HG03060 (cell line): ENCODE measurements around the gene PDZK1IP1.
"Not testable (repeated sequence)": the region's sequence is repeated elsewhere in the genome, so short reads cannot be mapped to it uniquely, and the experiment has no call there.

Experiments used
- ATAC-seq: cut with Tn5 transposase; IDR thresholded peaks from one replicate; pipeline ENCODE4 v1.9.1; 2021; ENCODE audit warnings: low read depth, moderate number of reproducible peaks; ENCODE audit not compliant: unreplicated experiment

Gene PDZK1IP1

DNA sequence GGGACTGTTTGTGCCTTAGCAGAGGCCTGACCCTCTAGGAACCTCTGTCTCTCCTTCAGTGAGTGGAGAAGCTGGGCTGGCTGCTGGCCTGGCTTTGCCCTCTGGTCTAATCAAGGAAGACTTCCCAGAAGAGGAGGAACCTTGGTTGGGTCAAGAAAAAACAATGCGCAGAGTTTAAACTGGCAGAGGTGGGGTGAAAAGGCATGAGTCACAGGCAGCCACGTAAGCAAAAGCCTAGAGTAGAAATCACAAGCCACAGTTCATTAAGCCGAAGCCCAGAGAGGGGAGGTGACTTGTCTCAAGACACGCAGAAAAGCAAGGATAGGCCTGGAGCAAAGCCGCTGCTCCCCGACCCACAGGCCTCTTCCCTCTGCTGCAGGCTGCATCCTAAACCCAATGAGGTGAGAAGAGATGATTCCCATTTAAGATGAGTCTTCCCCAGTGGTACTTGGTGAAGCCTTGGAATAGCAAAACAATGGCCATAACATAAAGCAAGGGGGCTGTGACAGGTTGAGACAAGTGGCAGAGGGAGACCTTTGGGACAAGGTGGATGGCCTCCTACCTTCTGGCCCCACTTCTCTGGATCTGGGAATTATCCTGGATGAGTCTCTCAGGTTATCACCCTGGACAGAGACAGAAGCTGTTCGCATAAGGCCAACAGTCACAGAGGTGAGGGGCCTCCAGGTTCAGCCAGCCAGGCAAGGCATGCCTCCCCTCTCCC, 7.7 kb downstream of the PDZK1IP1 start:
- ATAC-seq: no peak

DNA sequence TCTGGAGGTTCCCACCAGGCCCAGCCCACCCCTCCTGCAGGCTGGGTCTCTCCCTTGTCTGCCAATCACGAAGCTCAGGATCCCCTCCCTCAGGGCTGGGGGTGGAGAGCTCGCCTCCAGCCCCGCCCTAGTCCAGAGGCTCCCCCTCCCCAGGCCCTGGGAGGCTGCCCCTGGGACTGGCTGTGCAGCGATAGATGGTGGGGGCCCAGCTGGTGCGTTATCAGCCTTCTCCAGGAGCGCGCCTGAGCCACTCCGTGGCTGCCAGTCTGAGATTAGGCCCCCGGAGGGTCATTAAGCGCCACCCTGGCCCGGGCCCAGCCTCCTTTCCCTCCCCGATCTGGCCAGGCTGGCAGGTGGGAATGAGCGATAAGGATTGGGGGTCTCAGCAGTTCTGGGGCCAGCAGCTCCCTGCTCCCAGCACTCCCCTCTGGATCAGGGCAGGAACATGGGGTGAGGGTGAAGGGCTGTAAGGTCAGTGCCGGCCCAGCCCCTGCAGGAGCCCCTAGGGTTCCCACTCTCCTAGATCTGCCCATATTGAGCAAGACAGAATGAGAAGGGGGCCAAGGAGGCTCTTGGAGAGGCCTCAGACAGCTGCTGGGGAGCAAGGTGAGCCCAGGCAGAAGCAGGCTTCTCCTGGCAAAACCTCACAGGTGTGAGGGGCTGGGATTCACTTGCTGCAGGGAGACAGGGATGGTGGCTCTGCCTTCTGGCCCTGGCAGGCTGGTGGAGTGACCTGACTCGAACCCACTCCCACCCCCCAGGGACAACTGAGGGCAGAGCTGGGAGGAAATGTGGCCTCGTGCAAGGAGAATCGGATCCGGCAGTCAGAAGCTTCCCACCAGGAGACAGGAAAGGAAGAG, 8.5 kb downstream of the PDZK1IP1 start:
- ATAC-seq: no peak

DNA sequence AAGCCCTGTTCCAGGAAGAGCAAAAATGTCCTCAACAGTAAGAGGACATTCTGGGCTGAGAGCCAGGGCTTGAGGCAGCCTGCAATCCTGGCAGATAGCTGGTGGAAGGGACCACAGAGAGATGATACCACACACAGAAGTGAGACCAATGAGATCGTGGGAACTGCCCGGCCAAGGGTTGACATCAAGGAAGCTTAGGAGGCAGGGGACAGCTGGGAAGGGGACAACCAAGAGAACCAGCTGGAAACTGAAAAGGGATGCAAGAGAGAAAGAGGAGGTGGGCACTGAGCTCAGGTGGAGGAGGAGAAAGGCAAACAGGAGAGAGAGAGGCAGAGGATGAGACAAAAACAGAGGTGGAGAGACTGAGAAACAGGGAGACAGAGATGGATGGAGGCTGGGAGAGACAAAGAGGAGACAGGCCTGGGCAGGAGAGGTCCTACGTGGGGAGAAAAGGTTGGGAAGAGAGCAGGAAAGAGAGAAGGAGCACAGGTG, 9.2 kb downstream of the PDZK1IP1 start:
- no peak for ATAC-seq

DNA sequence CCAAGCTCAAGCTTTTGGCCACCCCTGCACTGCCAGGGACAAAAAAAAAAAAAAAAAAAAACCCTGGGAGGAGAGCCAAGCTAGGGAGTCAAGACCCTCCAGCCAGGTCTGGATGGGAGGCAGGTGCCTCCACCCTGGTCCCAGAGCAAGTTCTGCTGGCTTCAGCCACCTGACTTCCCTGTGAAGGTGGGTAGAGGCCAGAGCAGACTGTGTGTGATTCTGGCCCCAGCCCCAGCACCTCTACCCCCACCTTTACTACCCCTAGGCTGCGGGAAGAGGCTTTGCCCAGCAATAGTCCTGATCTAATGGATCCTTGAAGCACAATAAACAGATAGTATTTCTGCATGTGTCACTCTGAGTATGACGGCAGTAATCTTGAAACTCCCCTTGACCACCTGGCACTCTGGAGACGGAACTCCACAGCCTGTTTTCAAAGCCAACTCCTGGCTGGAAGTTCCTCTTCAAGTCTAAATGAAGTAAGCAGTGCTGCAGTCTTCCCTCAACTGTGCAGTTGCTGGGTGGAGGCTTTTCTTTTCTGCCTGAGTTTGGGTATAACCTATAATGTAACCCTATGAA, 9.8 kb downstream of the PDZK1IP1 start:
- no peak for ATAC-seq

DNA sequence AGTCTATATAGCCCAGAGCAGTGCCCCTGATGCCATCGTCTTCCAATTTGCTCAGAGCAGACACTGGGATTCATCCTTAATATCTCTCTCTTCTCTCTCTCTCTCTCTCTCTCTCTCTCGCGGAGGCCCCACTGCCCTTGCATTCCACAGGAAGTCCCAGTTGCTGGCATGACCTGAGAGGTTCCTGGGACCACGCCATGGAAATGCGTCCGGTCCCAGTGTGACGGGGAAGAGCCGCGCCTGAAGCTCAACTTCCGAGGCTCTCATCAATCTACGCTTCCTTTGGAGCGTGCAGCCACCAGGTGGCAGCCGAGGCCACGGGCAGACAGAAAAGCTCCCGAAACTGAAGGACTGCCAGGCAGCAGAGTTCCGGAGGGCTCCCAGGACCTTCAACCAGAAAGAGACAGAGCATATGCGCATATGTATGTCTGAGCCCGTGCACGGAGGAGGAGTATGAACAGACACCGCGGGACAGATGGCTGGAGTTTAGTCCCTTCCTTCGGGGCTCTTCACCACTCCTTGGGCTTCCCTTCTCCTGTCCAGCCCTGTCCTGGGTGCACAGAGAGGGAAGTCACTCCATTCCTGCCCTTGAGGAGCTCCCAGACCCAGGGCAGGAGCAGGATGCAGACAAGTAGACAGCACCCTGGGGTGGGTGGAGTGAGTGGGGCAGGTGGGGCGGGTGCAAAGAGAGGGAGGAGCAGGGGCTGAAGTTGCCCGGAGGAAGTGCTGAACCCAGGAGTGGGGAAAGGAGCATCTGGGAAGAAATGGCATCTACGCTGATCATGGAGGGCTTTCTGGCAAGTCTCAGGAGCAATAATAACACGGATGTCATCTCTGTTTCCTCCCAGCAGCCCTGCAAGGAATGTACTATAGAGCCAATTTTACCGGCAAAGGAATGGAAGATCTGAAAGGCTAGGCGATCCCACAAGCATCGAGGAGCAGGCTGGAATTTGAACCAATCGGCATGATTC, 10.5 kb downstream of the PDZK1IP1 start:
- ATAC-seq: peak; percentile 64

DNA sequence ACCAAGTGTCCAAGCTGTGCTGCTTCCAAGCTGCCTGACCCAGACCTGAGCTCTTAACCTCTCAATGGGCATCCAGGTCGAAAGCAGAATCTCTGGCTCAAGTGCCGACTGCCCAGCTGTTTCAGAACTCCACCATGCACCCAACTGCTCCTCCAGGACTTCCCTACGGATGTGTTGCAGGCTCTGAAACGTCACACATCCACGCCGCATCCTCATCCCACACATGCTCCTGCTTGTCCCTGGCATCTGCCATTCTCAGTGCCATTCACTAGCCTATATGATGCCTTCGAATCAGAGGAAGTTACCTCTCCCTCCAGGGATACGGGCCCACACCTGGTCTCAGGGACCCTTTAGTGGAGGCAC, 11.2 kb downstream of the PDZK1IP1 start:
- no peak for ATAC-seq

DNA sequence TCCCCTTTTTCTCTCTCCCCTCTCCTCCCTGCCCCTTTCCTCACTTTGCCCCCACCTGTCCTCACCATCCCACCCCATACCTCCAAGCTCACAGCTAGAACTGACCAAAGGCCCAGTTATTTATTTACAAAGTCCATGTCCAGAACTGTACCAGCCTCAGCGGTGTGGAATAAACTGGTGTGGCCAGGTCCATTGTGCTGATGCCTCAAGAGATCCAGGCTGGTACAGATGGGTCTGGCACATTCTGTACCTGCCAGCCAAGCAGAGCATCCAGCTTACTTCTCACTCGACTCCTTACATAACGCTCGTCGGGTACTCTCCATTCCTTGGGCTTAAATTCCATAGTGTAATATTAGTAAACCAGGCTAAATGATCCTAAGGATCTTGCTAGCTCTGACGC, 11.8 kb downstream of the PDZK1IP1 start:
- ATAC-seq: no peak

DNA sequence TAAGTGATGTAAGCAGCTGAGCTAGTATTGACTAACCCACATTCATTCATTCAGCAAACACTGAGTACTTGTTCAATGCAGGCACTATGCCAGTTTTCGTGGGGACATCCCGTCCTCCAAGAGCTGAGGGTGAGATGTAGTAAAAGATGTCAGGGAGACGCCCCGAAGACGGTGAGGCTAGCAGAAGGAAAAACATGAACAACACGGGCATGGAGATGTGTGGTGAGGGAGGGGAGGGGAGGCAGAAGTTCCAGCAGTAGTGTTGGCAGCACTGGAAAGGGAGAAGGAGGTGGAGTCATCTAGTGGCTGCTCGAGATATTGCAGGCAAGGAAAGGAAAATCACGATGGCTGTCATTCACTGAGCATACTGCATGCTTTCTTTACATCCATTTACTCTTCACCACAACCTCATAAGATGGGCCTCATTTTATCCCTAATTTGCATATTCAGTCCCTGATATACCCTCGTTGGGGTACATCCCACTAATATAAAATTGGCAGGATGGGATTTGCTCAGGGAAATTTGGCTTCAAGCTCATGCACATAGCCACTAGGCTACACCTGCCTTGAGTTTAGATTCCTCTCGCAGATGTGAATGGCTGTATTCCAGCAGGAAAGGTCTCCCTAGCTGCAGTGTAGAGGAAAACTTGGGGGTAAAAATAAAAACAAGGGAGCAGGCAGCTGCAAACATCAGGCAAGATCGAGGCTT, 14.5 kb downstream of the PDZK1IP1 start:
- no peak for ATAC-seq

DNA sequence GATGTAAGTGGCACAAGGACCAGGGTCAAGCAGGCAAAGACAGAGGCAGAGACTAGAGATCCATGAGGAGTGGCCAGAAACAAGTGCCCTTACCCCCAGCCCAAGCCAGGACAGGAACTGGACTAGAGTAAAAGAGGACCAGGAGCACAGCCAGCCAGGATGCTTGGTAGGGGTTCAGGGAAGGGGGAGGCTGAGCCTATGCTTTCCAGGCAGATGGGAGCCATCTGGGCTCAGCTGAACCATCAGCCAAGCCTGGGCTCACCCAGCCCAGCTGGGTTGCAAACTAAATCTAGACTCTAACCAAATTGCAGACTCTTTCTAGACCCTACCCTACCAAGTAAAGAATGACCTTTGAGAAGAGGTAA, 15.2 kb downstream of the PDZK1IP1 start:
- no peak for ATAC-seq

DNA sequence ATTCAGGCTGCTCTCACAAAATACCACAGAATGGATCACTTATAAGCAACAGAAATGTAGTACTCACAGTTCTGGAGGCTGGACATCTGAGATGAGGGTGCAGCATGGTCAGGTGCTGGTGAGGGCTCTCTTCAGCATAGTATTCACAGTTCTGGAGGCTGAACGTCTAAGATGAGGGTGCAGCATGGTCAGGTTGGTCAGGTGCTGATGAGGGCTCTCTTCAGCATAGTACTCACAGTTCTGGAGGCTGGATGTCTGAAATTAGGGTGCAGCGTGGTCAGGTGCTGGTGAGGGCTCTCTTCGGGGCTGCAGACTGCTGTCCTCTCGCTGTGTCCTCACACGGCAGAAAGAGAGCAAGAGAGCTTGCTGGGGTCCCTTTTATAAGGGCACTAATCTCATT, 17.1 kb downstream of the PDZK1IP1 start:
- ATAC-seq: no peak

DNA sequence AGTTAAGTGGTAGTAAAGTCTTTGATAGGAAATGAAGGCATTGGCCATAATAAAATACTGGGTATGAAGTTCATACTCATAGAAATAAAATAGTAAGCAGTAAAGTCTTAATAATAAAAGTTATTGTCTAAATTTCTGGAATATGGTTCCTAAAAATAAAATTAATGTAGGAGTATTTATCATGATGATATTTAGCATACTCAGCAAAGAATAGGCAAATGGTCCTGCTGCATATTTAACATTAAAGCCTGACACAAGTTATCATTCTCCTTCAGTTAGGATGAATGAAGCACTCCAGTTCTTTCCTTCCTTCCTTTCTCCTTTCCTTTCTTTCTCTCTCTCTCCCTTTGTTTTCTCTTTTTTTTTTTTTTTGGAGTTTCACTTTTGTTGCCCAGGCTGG, 25.3 kb downstream of the PDZK1IP1 start:
- ATAC-seq: no peak

DNA sequence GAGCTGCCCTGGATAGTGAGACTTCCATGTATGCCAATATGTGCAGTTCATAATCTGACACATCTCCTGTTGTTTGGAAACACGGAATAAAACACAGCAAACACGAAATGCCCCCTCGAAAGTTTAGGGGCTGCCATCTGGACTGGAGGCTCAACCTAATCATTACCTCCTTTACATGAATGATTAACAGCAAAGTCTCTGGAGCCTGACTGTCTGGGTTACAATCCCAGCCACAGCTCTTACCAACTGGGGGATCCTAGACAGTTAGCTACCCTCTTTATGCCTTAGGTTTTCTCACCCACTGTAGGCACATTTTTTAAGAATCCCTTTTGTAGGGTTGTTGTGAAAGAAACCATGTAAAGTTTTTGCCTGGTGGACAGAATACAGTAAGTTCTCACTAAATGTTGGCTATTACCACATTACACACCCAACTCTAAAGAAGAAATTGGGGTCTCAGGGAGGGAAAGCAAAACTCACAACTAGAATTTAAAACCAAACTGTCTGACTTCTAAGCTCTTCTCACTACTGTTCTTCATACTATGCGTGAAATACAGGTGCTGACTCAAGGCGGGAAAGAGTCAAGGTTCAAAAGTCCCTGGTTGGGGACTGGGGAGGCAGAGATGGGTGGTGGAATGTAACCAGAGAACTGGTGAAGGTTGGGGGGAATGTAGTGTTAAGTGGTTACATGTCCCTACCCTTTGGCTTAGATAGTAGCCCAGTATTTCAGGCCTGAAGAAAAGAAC, 28.4 kb downstream of the PDZK1IP1 start:
- no peak for ATAC-seq

DNA sequence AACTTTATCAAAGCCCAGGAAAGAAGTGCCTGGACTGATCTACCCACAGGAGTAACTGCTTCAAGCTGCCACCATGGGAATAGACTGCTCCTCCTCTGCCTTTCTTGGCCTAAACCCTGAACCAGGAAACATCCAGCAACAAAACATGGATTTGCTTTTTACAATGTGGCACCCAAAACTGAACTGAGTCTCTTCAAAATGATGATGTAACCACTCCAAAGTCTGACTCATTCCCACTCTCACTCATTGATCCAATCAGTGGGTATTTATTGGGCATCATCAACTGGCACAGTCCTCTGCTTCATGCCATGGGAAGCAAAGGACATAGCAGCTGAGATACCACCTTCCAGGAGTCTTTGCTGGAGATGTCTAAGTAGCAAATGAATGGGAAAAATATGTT, 29.1 kb downstream of the PDZK1IP1 start:
- ATAC-seq: no peak

DNA sequence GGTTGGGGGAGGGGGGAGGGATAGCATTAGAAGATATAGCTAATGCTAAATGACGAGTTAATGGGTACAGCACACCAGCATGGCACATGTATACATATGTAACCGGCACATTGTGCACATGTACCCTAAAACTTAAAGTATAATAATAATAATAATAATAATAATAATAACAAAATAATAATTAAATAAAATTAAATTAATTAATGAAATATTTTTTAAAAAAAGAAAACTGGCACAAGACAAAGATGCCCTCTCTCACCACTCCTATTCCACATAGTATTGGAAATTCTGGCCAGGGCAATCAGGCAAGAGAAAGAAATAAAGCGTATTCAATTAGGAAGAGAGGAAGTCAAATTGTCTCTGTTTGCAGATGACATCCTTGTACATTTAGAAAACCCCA, 31.9 kb downstream of the PDZK1IP1 start:
- not testable (repeated sequence) for ATAC-seq

DNA sequence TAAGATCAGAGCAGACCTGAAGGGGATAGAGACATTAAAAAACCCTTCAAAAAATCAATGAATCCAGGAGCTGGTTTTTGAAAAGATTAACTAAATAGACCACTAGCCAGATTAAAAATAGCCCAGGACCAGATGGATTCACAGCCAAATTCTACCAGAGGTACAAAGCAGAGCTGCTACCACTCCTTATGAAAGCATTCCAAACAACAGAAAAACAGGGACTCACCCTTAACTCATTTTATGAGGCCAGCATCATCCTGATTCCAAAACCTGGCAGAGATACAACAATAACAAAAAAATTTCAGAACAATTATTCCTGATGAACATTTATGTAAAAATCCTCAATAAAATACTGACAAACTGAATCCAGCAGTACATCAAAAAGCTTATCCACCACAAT, 33.4 kb downstream of the PDZK1IP1 start:
- ATAC-seq: not testable (repeated sequence)

DNA sequence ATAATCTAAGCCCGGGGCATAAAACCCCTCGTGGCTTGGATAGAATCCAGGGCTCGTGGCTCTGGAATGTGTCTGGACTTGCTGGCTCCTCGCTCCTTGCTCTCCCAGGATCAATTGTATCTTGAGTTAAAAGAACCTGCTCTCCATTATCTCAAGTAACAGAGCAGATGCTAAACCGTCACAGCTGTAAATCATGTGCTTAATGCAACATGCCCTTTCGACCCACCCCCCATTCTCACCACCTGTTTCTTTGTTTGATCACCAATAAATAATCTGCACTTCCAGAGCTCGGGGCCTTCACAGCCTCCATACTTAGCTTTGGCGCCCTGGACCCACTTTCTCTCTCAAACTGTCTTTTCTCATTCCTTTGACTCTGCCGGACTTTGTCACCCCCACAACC, 40.7 kb downstream of the PDZK1IP1 start:
- not testable (repeated sequence) for ATAC-seq

DNA sequence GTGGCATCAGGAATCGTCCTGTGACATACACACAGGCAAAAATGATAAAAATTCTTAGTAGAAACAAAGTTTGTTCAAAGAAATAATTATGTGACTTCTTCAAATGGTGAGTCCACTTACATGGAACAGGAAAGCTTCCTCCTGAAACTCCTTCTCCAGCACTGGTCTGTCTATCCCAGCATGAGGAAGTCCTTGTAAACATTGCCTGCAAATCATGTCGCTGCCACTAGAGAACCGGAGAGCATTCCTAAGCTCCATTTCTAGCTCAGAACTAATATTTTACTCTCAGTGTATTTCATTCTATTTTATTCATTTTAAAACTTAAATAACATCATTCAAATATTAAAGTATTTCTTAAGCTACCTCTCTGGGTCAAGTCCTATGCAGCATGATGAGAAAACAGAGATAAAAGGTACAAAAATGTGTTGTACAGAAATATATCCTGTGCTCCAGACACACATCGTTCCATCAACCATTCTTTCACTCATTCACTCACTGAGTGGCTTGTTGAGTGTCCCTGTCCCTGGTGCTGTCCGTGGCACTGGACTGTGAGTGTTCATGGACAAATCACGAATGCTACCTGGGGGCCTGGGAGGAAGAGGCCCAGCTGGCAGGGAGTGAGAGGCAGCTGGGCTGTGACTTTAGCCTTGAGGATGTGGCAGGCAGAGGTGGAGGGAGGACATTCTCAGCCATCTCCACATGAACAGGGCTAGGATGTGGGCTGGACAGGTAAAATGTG, 42.6 kb downstream of the PDZK1IP1 start:
- ATAC-seq: no peak

DNA sequence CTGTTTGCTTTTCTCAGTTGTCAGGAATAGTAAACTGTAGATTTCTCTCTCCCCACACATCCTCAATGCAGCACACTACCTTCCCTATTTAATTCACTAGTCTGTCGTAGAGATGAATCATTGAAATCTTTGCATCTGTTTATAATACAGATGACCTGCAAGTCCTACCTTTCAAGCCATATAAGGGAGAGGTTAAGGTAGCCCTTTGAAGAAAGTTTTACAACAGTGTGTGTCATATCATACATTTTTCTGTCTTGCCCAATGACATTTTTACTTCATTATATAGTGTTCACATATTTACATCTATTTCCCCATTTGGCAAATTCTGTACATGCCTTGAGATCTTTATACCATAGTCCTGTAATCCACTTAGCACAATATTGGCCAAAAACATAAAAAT, 43.3 kb downstream of the PDZK1IP1 start:
- ATAC-seq: not testable (repeated sequence)
